ENCODE results near the gene IL1RAPL2.

The IL1RAPL2 gene

GRCh38 chrX:105475801-105476200, 909.8 kb downstream of the IL1RAPL2 start:
- DNase-seq: no peak

- no peak for DNase-seq
These were observed 911.4 kb downstream of the IL1RAPL2 start for GRCh38 chrX:105477351-105477750.

- no peak for DNase-seq
These were observed 914.8 kb downstream of the IL1RAPL2 start for GRCh38 chrX:105480646-105481310.

- DNase-seq: no peak
These were observed 917.0 kb downstream of the IL1RAPL2 start for GRCh38 chrX:105483011-105483410.

- DNase-seq: no peak
These were observed 922.7 kb downstream of the IL1RAPL2 start for GRCh38 chrX:105488716-105489115.

- DNase-seq: no peak
These were observed 929.4 kb downstream of the IL1RAPL2 start for GRCh38 chrX:105495376-105495775.

- no peak for DNase-seq
These were observed 936.3 kb downstream of the IL1RAPL2 start for GRCh38 chrX:105502336-105502735.

GRCh38 chrX:105515561-105515960, 949.6 kb downstream of the IL1RAPL2 start:
- no peak for DNase-seq

GRCh38 chrX:105526431-105526830, 960.4 kb downstream of the IL1RAPL2 start:
- DNase-seq: no peak

GRCh38 chrX:105527759-105528158, 961.8 kb downstream of the IL1RAPL2 start:
- DNase-seq: no peak

GRCh38 chrX:105533951-105534350, 968.0 kb downstream of the IL1RAPL2 start:
- DNase-seq: no peak

- no peak for DNase-seq
These were observed 977.3 kb downstream of the IL1RAPL2 start for GRCh38 chrX:105543283-105543682.

GRCh38 chrX:105550043-105550663, 984.2 kb downstream of the IL1RAPL2 start:
- DNase-seq: no peak

- no peak for DNase-seq
These were observed 986.4 kb downstream of the IL1RAPL2 start for GRCh38 chrX:105552395-105552794.

- DNase-seq: no peak
These were observed 987.1 kb downstream of the IL1RAPL2 start for GRCh38 chrX:105553118-105553517.

- DNase-seq: no peak
These were observed 998.5 kb downstream of the IL1RAPL2 start for GRCh38 chrX:105564501-105564900.

- DNase-seq: no peak
These were observed 999.9 kb downstream of the IL1RAPL2 start for GRCh38 chrX:105565856-105566255.

- DNase-seq: no peak
These were observed 1001.1 kb downstream of the IL1RAPL2 start for GRCh38 chrX:105567082-105567481.

GRCh38 chrX:105608745-105609144, 1042.7 kb downstream of the IL1RAPL2 start:
- DNase-seq: no peak

- DNase-seq: no peak
These were observed 1043.5 kb downstream of the IL1RAPL2 start for GRCh38 chrX:105609530-105609929.

- DNase-seq: no peak
These were observed 1044.4 kb downstream of the IL1RAPL2 start for GRCh38 chrX:105610411-105610810.

GRCh38 chrX:105618393-105619101, 1052.5 kb downstream of the IL1RAPL2 start:
- DNase-seq: no peak

- DNase-seq: no peak
These were observed 1068.2 kb downstream of the IL1RAPL2 start for GRCh38 chrX:105634180-105634579.

GRCh38 chrX:105635794-105636193, 1069.8 kb downstream of the IL1RAPL2 start:
- DNase-seq: no peak
